ENCODE measurements around the gene PNCK. TPM values are rescaled to one million over a fixed set of nuclear protein-coding genes. Genes with fewer than 3 reads are reported as not detected.

The PNCK gene
- total and polyA plus RNA-seq, 7 experiments from 2014 or later, result 0.35 to 1.1 (median 0.58) TPM; not detected in 4

- no peaks in the 10 kb centered on the region for H3K4me1 ChIP-seq (ENCODE audit: control insufficient read depth in 2 of 2, insufficient read depth in 2 of 2, low read length in 2 of 2)
- Mint-ChIP-seq H3K4me1 (no peaks in the 10 kb centered on the region), H3K36me3 (no peaks in the 10 kb centered on the region), H3K9me3 (peaks cover 0 to 14% (median 5%) of the 10 kb centered on the region in 11 donors), H3K27me3 (peaks cover 0 to 10% (median 0%) of the 10 kb centered on the region in 5 donors), H3K27ac (no peak overlapping the region), H3K4me3 (no peak overlapping the region)
- ATAC-seq (no peak), DNase-seq (no peak)
- H3K36me3 ChIP-seq (ENCODE audit: control insufficient read depth in 2 of 3, insufficient read depth in 3 of 3, low read length in 3 of 3), result no peaks in the 10 kb centered on the region
- no peaks in the 10 kb centered on the region for H3K9me3 ChIP-seq (ENCODE audit: control insufficient read depth in 2 of 3, low read length in 3 of 3)
- no peaks in the 10 kb centered on the region for H3K27me3 ChIP-seq (ENCODE audit: control insufficient read depth in 2 of 2, insufficient read depth in 2 of 2, low read length in 2 of 2)
- H3K4me3 ChIP-seq (ENCODE audit: low read length), result no peak overlapping the region
- ChIA-PET CTCF (no interaction called here), POLR2A (no interaction called here)
- no peak overlapping the region for H3K27ac ChIP-seq (ENCODE audit: low read depth, low read length)
- intact Hi-C loops (cut with micrococcal nuclease), result no loop called here
Measured at GRCh38 chrX:153634832-153635231, 38.8 kb downstream of the PNCK start.

- Histone ChIP-seq H3K27ac (ENCODE audit: low read depth, low read length) (no peak overlapping the region), H3K27me3 (ENCODE audit: control insufficient read depth in 2 of 2, insufficient read depth in 2 of 2, low read length in 2 of 2) (no peaks in the 10 kb centered on the region), H3K9me3 (ENCODE audit: control insufficient read depth in 2 of 3, low read length in 3 of 3) (no peaks in the 10 kb centered on the region), H3K36me3 (ENCODE audit: control insufficient read depth in 2 of 3, insufficient read depth in 3 of 3, low read length in 3 of 3) (no peaks in the 10 kb centered on the region), H3K4me3 (ENCODE audit: low read length) (no peak overlapping the region), H3K4me1 (ENCODE audit: control insufficient read depth in 2 of 2, insufficient read depth in 2 of 2, low read length in 2 of 2) (no peaks in the 10 kb centered on the region)
- H3K9me3 Mint-ChIP-seq, result peaks cover 0 to 14% (median 5%) of the 10 kb centered on the region in 11 donors
- no peaks in the 10 kb centered on the region for H3K4me1 Mint-ChIP-seq
- peaks cover 0 to 10% (median 0%) of the 10 kb centered on the region in 5 donors for H3K27me3 Mint-ChIP-seq
- H3K27ac Mint-ChIP-seq, result no peak overlapping the region
- POLR2A ChIA-PET, result no interaction called here
- CTCF ChIA-PET, result no interaction called here
- H3K36me3 Mint-ChIP-seq, result no peaks in the 10 kb centered on the region
- intact Hi-C loops (cut with micrococcal nuclease), result no loop called here
- ATAC-seq (no peak), DNase-seq (no peak)
- no peak overlapping the region for H3K4me3 Mint-ChIP-seq
Measured at GRCh38 chrX:153634236-153634635, 39.4 kb downstream of the PNCK start.

- Histone ChIP-seq H3K9me3 (ENCODE audit: control insufficient read depth in 2 of 3, low read length in 3 of 3) (no peaks in the 10 kb centered on the region), H3K4me3 (ENCODE audit: low read length) (no peak overlapping the region), H3K27me3 (ENCODE audit: control insufficient read depth in 2 of 2, insufficient read depth in 2 of 2, low read length in 2 of 2) (no peaks in the 10 kb centered on the region), H3K27ac (ENCODE audit: low read depth, low read length) (no peak overlapping the region), H3K4me1 (ENCODE audit: control insufficient read depth in 2 of 2, insufficient read depth in 2 of 2, low read length in 2 of 2) (no peaks in the 10 kb centered on the region), H3K36me3 (ENCODE audit: control insufficient read depth in 2 of 3, insufficient read depth in 3 of 3, low read length in 3 of 3) (no peaks in the 10 kb centered on the region)
- DNase-seq, result no peak
- peaks cover 0 to 14% (median 5%) of the 10 kb centered on the region in 11 donors for H3K9me3 Mint-ChIP-seq
- no peak overlapping the region for H3K27ac Mint-ChIP-seq
- ChIA-PET POLR2A (no interaction called here), CTCF (no interaction called here)
- no peaks in the 10 kb centered on the region for H3K36me3 Mint-ChIP-seq
- H3K4me1 Mint-ChIP-seq, result no peaks in the 10 kb centered on the region
- intact Hi-C loops (cut with micrococcal nuclease), result no loop called here
- no peak overlapping the region for H3K4me3 Mint-ChIP-seq
- H3K27me3 Mint-ChIP-seq, result peaks cover 0 to 10% (median 0%) of the 10 kb centered on the region in 5 donors
- ATAC-seq, result no peak
Measured at GRCh38 chrX:153633607-153634180, 39.9 kb downstream of the PNCK start.

GRCh38 chrX:153633048-153633447, 40.6 kb downstream of the PNCK start:
- Mint-ChIP-seq H3K4me3 (no peak overlapping the region), H3K9me3 (peaks cover 0 to 14% (median 5%) of the 10 kb centered on the region in 11 donors), H3K27me3 (peaks cover 0 to 10% (median 0%) of the 10 kb centered on the region in 5 donors), H3K27ac (no peak overlapping the region), H3K36me3 (no peaks in the 10 kb centered on the region), H3K4me1 (no peaks in the 10 kb centered on the region)
- Histone ChIP-seq H3K36me3 (ENCODE audit: control insufficient read depth in 2 of 3, insufficient read depth in 3 of 3, low read length in 3 of 3) (no peaks in the 10 kb centered on the region), H3K4me1 (ENCODE audit: control insufficient read depth in 2 of 2, insufficient read depth in 2 of 2, low read length in 2 of 2) (no peaks in the 10 kb centered on the region), H3K27ac (ENCODE audit: low read depth, low read length) (no peak overlapping the region), H3K4me3 (ENCODE audit: low read length) (no peak overlapping the region), H3K27me3 (ENCODE audit: control insufficient read depth in 2 of 2, insufficient read depth in 2 of 2, low read length in 2 of 2) (no peaks in the 10 kb centered on the region), H3K9me3 (ENCODE audit: control insufficient read depth in 2 of 3, low read length in 3 of 3) (no peaks in the 10 kb centered on the region)
- ATAC-seq, result no peak
- no peak for DNase-seq
- ChIA-PET CTCF (no interaction called here), POLR2A (no interaction called here)
- intact Hi-C loops (cut with micrococcal nuclease), result no loop called here

GRCh38 chrX:153632595-153632946, 41.0 kb downstream of the PNCK start:
- Mint-ChIP-seq H3K27ac (no peak overlapping the region), H3K4me3 (no peak overlapping the region), H3K4me1 (no peaks in the 10 kb centered on the region), H3K27me3 (peaks cover 0 to 10% (median 0%) of the 10 kb centered on the region in 5 donors), H3K9me3 (peaks cover 0 to 14% (median 5%) of the 10 kb centered on the region in 11 donors), H3K36me3 (no peaks in the 10 kb centered on the region)
- no peak for ATAC-seq
- no peak for DNase-seq
- H3K36me3 ChIP-seq (ENCODE audit: control insufficient read depth in 2 of 3, insufficient read depth in 3 of 3, low read length in 3 of 3), result no peaks in the 10 kb centered on the region
- no peaks in the 10 kb centered on the region for H3K27me3 ChIP-seq (ENCODE audit: control insufficient read depth in 2 of 2, insufficient read depth in 2 of 2, low read length in 2 of 2)
- intact Hi-C loops (cut with micrococcal nuclease), result no loop called here
- no peaks in the 10 kb centered on the region for H3K9me3 ChIP-seq (ENCODE audit: control insufficient read depth in 2 of 3, low read length in 3 of 3)
- no peak overlapping the region for H3K27ac ChIP-seq (ENCODE audit: low read depth, low read length)
- no peak overlapping the region for H3K4me3 ChIP-seq (ENCODE audit: low read length)
- no peaks in the 10 kb centered on the region for H3K4me1 ChIP-seq (ENCODE audit: control insufficient read depth in 2 of 2, insufficient read depth in 2 of 2, low read length in 2 of 2)
- POLR2A ChIA-PET, result no interaction called here
- CTCF ChIA-PET, result no interaction called here

GRCh38 chrX:153631907-153632594, 41.6 kb downstream of the PNCK start:
- Mint-ChIP-seq H3K27me3 (peaks cover 0 to 10% (median 0%) of the 10 kb centered on the region in 5 donors), H3K4me3 (no peak overlapping the region), H3K9me3 (peaks cover 0 to 14% (median 5%) of the 10 kb centered on the region in 11 donors), H3K36me3 (no peaks in the 10 kb centered on the region), H3K4me1 (no peaks in the 10 kb centered on the region), H3K27ac (no peak overlapping the region)
- intact Hi-C loops (cut with micrococcal nuclease), result no loop called here
- CTCF ChIA-PET, result no interaction called here
- POLR2A ChIA-PET, result interaction anchor here (0.5 kb wide), 1 partner anchor 539 kb away, joined by 3 read pairs; no protein-coding TSS in a partner anchor
- H3K4me3 ChIP-seq (ENCODE audit: low read length), result no peak overlapping the region
- H3K27me3 ChIP-seq (ENCODE audit: control insufficient read depth in 2 of 2, insufficient read depth in 2 of 2, low read length in 2 of 2), result no peaks in the 10 kb centered on the region
- no peak overlapping the region for H3K27ac ChIP-seq (ENCODE audit: low read depth, low read length)
- no peak for ATAC-seq
- no peak for DNase-seq
- no peaks in the 10 kb centered on the region for H3K36me3 ChIP-seq (ENCODE audit: control insufficient read depth in 2 of 3, insufficient read depth in 3 of 3, low read length in 3 of 3)
- H3K9me3 ChIP-seq (ENCODE audit: control insufficient read depth in 2 of 3, low read length in 3 of 3), result no peaks in the 10 kb centered on the region
- H3K4me1 ChIP-seq (ENCODE audit: control insufficient read depth in 2 of 2, insufficient read depth in 2 of 2, low read length in 2 of 2), result no peaks in the 10 kb centered on the region

GRCh38 chrX:153631346-153631745, 42.3 kb downstream of the PNCK start:
- Histone ChIP-seq H3K27ac (ENCODE audit: low read depth, low read length) (no peak overlapping the region), H3K4me1 (ENCODE audit: control insufficient read depth in 2 of 2, insufficient read depth in 2 of 2, low read length in 2 of 2) (no peaks in the 10 kb centered on the region), H3K36me3 (ENCODE audit: control insufficient read depth in 2 of 3, insufficient read depth in 3 of 3, low read length in 3 of 3) (no peaks in the 10 kb centered on the region), H3K27me3 (ENCODE audit: control insufficient read depth in 2 of 2, insufficient read depth in 2 of 2, low read length in 2 of 2) (no peaks in the 10 kb centered on the region), H3K4me3 (ENCODE audit: low read length) (no peak overlapping the region), H3K9me3 (ENCODE audit: control insufficient read depth in 2 of 3, low read length in 3 of 3) (no peaks in the 10 kb centered on the region)
- ChIA-PET POLR2A (no interaction called here), CTCF (no interaction called here)
- H3K9me3 Mint-ChIP-seq, result peaks cover 0 to 14% (median 5%) of the 10 kb centered on the region in 11 donors
- H3K27ac Mint-ChIP-seq, result no peak overlapping the region
- H3K27me3 Mint-ChIP-seq, result peaks cover 0 to 10% (median 0%) of the 10 kb centered on the region in 5 donors
- no peaks in the 10 kb centered on the region for H3K4me1 Mint-ChIP-seq
- DNase-seq (no peak), ATAC-seq (no peak)
- H3K4me3 Mint-ChIP-seq, result no peak overlapping the region
- no peaks in the 10 kb centered on the region for H3K36me3 Mint-ChIP-seq
- intact Hi-C loops (cut with micrococcal nuclease), result no loop called here

Data from naive thymus-derived CD4-positive, alpha-beta T cell (primary cell).